ENCODE results near the gene SNRPD2.

Gene SNRPD2

DNA sequence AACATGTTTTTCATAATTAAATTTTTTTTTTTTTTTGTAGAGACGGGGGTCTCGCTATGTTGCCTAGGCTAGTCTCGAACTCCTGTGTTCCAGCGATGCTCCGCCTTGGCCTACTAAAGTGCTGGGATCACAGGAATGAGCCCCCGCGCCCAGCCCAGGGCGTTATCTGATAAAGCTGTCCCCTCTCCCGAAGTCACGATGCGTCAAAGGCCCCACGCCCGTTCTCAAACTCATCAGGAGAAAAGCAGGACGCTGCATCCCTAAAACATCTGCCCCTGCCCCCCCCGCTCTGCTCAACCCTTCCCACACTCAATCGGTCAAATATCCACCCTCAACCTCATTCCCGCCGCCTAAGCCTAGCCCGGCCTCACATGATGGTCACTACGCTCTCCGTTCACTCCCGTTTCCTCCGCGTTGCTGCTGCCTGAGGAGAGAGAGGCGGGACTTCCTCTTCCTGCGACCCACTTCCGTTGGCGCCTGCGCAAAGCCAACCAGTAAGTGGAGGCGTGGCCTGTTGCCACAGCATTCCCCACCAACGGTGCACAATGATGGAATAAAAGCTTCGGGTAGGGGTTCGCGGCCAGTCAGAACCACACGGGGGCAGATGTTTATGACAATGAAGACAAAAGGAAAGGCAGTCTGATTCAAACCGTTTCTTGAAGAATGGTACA is at the start of gene SNRPD2:
Gene SNRPD2, minus strand, starts transcription at position 438 of the 671 bp plus-strand sequence. Its CDS starts 65 bp downstream, at position 373.
- Histone ChIP-seq H3K9me3 (replicated peaks; ENCODE audit: insufficient read depth, low read length) (no peaks in the 10 kb centered on the region), H3F3A (ENCODE audit: insufficient read depth, low read length) (no peaks in the 10 kb centered on the region), H3K4me3 (ENCODE audit: low read length) (peak within 1 kb of the TSS; percentile 85), H3K36me3 (replicated peaks; ENCODE audit: insufficient read depth, low read length) (0 out of 2 replicates have a peak, but pooled peaks cover 9% of the 10 kb centered on the region), H3K79me2 (ENCODE audit: low read length) (peaks cover 43% of the 10 kb centered on the region), H3K4me2 (ENCODE audit: low read depth, low read length) (peak within 1 kb of the TSS; percentile 57), H4K20me1 (ENCODE audit: insufficient read depth, low read length) (no peaks in the 10 kb centered on the region), H3K27me3 (replicated peaks; ENCODE audit: insufficient read depth, low read length) (no peaks in the 10 kb centered on the region), H3K9me2 (replicated peaks; ENCODE audit: insufficient read depth, low read length) (no peaks in the 10 kb centered on the region), H3K9ac (ENCODE audit: low read length) (peak within 1 kb of the TSS; percentile 91), H2AFZ (ENCODE audit: low read length) (peak within 1 kb of the TSS; percentile 91), H3K27ac (ENCODE audit: low read length) (peak within 1 kb of the TSS; percentile 88), H3K4me1 (ENCODE audit: low read length) (0 out of 2 replicates have a peak, but pooled peaks cover 10% of the 10 kb centered on the region)
- peak; percentile 93 for DNase-seq
- TF ChIP-seq CTCF (IDR thresholded peaks at IDR 0.05; ENCODE audit: low read length) (no peak), EZH2phosphoT487 (IDR thresholded peaks at IDR 0.05; ENCODE audit: low read length) (no peak)

DNA sequence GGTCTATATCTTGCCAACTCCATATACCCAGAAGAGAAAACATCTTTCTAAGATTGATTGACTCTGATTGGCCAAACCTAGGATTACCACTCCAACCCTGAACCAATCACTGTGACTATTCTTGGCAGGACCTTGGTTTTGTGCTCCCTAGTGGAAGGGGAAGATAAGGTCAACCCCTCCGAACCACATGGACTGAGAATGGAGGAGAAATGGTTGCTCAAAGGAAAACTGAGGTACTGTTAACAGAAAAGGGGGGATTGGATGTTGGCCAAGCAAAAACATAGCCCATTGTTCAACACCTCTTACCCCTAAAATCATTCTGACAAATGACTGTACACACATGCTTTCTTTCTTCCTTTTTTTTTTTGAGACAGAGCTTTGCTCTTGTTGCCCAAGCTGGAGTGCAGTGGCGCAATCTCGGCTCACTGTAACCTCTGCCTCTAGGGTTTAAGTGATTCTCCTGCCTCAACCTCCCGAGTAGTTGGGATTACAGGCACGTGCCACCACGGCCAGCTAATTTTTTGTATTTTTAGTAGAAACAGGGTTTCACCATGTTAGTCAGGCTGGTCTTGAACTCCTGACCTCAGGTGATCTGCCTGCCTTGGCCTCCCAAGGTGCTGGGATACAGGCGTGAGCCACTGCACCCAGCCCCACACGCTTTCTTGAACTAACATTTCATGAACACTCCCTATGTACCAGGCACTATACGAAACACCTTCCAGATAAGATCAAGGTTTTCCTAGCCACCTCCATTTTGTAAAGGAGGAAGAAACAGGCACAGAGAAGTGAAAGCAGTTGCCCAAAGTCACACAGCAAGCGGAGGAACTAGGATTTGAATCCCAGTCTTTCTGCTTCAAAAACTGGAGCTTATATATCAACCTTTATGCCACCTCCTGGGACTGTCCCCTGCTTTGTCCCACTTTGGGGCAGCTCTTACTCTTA is 48.0 kb upstream of the SNRPD2 start:
- H3K9me2 ChIP-seq (replicated peaks; ENCODE audit: insufficient read depth, low read length): no peaks in the 10 kb centered on the region
- H3K9me3 ChIP-seq (replicated peaks; ENCODE audit: insufficient read depth, low read length): no peaks in the 10 kb centered on the region
- H3F3A ChIP-seq (ENCODE audit: insufficient read depth, low read length): no peaks in the 10 kb centered on the region
- no peak overlapping the region for H3K27ac ChIP-seq (ENCODE audit: low read length)
- H4K20me1 ChIP-seq (ENCODE audit: insufficient read depth, low read length): no peaks in the 10 kb centered on the region
- peaks cover 13% of the 10 kb centered on the region; the same call in 1 of the 2 replicates for H3K27me3 ChIP-seq (replicated peaks; ENCODE audit: insufficient read depth, low read length)
- H3K36me3 ChIP-seq (replicated peaks; ENCODE audit: insufficient read depth, low read length): no peaks in the 10 kb centered on the region
- H3K4me1 ChIP-seq (ENCODE audit: low read length): no peaks in the 10 kb centered on the region
- H3K79me2 ChIP-seq (ENCODE audit: low read length): no peaks in the 10 kb centered on the region
- no peak for TF ChIP-seq EZH2 (optimal IDR thresholded peaks at IDR 0.05; ENCODE audit: low read depth, low read length)
- TF ChIP-seq CTCF (IDR thresholded peaks at IDR 0.05; ENCODE audit: low read length): no peak
- TF ChIP-seq EZH2phosphoT487 (IDR thresholded peaks at IDR 0.05; ENCODE audit: low read length): no peak
- H3K9ac ChIP-seq (ENCODE audit: low read length): no peak overlapping the region
- no peak overlapping the region for H3K4me3 ChIP-seq (ENCODE audit: low read length)
- no peak overlapping the region for H3K4me2 ChIP-seq (ENCODE audit: low read depth, low read length)
- no peak for DNase-seq
- H2AFZ ChIP-seq (ENCODE audit: low read length): no peak overlapping the region

DNA sequence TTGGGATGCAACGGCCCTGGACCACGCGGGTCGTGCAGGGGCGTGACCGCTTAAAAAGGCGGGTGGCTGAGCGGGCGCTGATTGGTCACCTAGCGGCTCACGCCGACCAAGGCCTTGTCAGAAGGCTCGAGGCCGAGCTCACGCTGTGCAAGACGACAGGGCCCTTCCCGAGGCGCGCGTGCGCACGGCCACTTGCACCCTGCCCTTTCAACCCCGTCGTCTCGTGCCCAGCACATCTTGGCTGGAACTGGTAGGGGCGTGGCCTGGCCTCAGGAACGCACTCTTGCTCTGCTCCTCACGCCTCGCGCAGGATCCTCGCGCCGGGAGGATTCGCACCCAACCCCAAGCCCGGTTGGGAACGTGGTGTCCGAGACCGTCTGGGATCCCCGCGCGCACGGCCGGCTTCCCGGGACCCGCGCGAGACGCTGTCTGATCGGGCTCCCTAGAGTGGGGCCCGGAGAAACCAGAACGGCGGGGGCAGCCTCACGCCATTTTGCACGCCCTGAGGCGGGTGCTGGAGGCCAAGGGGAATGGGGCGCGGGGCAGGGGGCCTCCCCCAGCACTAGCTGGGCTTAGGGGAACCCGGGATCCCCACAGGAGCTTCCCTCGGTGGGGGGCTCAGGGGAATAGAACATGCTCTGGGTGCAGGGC is 41.5 kb upstream of the SNRPD2 start, which contains the start of gene MEIOSIN:
Gene MEIOSIN, plus strand, starts transcription at position 280 of the 651 bp plus-strand sequence. CDS start 1,938 bp downstream, outside the sequence.
- H3F3A ChIP-seq (ENCODE audit: insufficient read depth, low read length): no peaks in the 10 kb centered on the region
- 0 out of 2 replicates have a peak, but pooled peaks cover 4% of the 10 kb centered on the region for H3K4me1 ChIP-seq (ENCODE audit: low read length)
- H3K9me3 ChIP-seq (replicated peaks; ENCODE audit: insufficient read depth, low read length): no peaks in the 10 kb centered on the region
- DNase-seq: no peak
- H3K4me3 ChIP-seq (ENCODE audit: low read length): no peak within 1 kb of the TSS
- H3K9ac ChIP-seq (ENCODE audit: low read length): no peak within 1 kb of the TSS
- no peaks in the 10 kb centered on the region for H3K27me3 ChIP-seq (replicated peaks; ENCODE audit: insufficient read depth, low read length)
- H3K27ac ChIP-seq (ENCODE audit: low read length): no peak within 1 kb of the TSS
- no peak for TF ChIP-seq EZH2 (optimal IDR thresholded peaks at IDR 0.05; ENCODE audit: low read depth, low read length)
- no peak for TF ChIP-seq CTCF (IDR thresholded peaks at IDR 0.05; ENCODE audit: low read length)
- no peak for TF ChIP-seq EZH2phosphoT487 (IDR thresholded peaks at IDR 0.05; ENCODE audit: low read length)
- no peak within 1 kb of the TSS for H3K4me2 ChIP-seq (ENCODE audit: low read depth, low read length)
- no peaks in the 10 kb centered on the region for H3K36me3 ChIP-seq (replicated peaks; ENCODE audit: insufficient read depth, low read length)
- H3K79me2 ChIP-seq (ENCODE audit: low read length): peaks cover 25% of the 10 kb centered on the region
- no peaks in the 10 kb centered on the region for H4K20me1 ChIP-seq (ENCODE audit: insufficient read depth, low read length)
- H3K9me2 ChIP-seq (replicated peaks; ENCODE audit: insufficient read depth, low read length): no peaks in the 10 kb centered on the region
- no peak within 1 kb of the TSS for H2AFZ ChIP-seq (ENCODE audit: low read length)

Data from MM.1S (cell line).